ENCODE data around the gene SYAP1. TPM values are rescaled to one million over a fixed set of nuclear protein-coding genes. Genes with fewer than 3 reads are reported as not detected.

Gene SYAP1
- 32.5 and 36.3 TPM in 2 replicates for total RNA-seq

GRCh38 chrX:16719334-16720084 lies at the start of gene SYAP1:
Gene SYAP1, plus strand, starts transcription at chrX:16719612. Its CDS starts 113 bp downstream, at chrX:16719725.

GRCh38 chrX:16712548-16713155 lies 6.8 kb upstream of the SYAP1 start, which contains the start of gene CTPS2:
Gene CTPS2, minus strand, starts transcription at chrX:16712669. Its CDS starts 9,767 bp downstream, at chrX:16702902.

GRCh38 chrX:16786139-16786790 lies 66.9 kb downstream of the SYAP1 start, which contains the start of gene TXLNG:
Gene TXLNG, plus strand, starts transcription at chrX:16786466. Its CDS starts 22 bp downstream, at chrX:16786488.

Small RNA genes within 50 kb of the gene (small RNA-seq; reads per million reads assigned to genes)
- gene RNU7-56P: not detected
- not detected for gene RPL12P49

Other genes with a start within 250 kb of the SYAP1 start
- not detected in 2 replicates for gene S100G, start 69.5 kb upstream of the SYAP1 start, total RNA-seq
- 7.8 and 11.8 TPM in 2 replicates for gene CTPS2, start 6.9 kb upstream of the SYAP1 start, total RNA-seq
- gene TXLNG, start 66.9 kb downstream of the SYAP1 start, total RNA-seq: 8.9 and 10.7 TPM in 2 replicates
- gene RBBP7, start 150.8 kb downstream of the SYAP1 start, total RNA-seq: 70.1 and 77.7 TPM in 2 replicates
- 2.6 and 3.8 TPM in 2 replicates for gene REPS2, start 227.0 kb downstream of the SYAP1 start, total RNA-seq